ENCODE measurements around the gene PEX10. TPM values are rescaled to one million over a fixed set of nuclear protein-coding genes. Genes with fewer than 3 reads are reported as not detected.
"Not testable (repeated sequence)": the region's sequence is repeated elsewhere in the genome, so short reads cannot be mapped to it uniquely, and the experiment has no call there.

The PEX10 gene
- total RNA-seq, 1 donor from 2014 or later: 41.0 TPM

- DNase-seq (ENCODE audit: low read depth, low spot score): no peak
Observed at GRCh38 chr1:2443277-2444137, 31.1 kb upstream of the PEX10 start.

GRCh38 chr1:2442661-2443060, 30.3 kb upstream of the PEX10 start:
- DNase-seq (ENCODE audit: low read depth, low spot score): no peak

GRCh38 chr1:2441746-2442145, 29.4 kb upstream of the PEX10 start:
- DNase-seq (ENCODE audit: low read depth, low spot score): no peak

GRCh38 chr1:2440346-2440745, 28.0 kb upstream of the PEX10 start:
- not testable (repeated sequence) for DNase-seq (ENCODE audit: low read depth, low spot score)

GRCh38 chr1:2439369-2439768, 27.0 kb upstream of the PEX10 start:
- no peak for DNase-seq (ENCODE audit: low read depth, low spot score)

GRCh38 chr1:2438641-2439040, 26.3 kb upstream of the PEX10 start:
- no peak for DNase-seq (ENCODE audit: low read depth, low spot score)

GRCh38 chr1:2438038-2438437, 25.7 kb upstream of the PEX10 start:
- no peak for DNase-seq (ENCODE audit: low read depth, low spot score)

- DNase-seq (ENCODE audit: low read depth, low spot score): no peak
Observed at GRCh38 chr1:2437617-2438016, 25.3 kb upstream of the PEX10 start.

GRCh38 chr1:2436876-2437275, 24.5 kb upstream of the PEX10 start:
- no peak for DNase-seq (ENCODE audit: low read depth, low spot score)

GRCh38 chr1:2435746-2436355, 23.5 kb upstream of the PEX10 start:
- DNase-seq (ENCODE audit: low read depth, low spot score): no peak

- no peak for DNase-seq (ENCODE audit: low read depth, low spot score)
Observed at GRCh38 chr1:2435091-2435490, 22.7 kb upstream of the PEX10 start.

- DNase-seq (ENCODE audit: low read depth, low spot score): no peak
Observed at GRCh38 chr1:2433936-2434655, 21.7 kb upstream of the PEX10 start.

GRCh38 chr1:2433196-2433595, 20.8 kb upstream of the PEX10 start:
- DNase-seq (ENCODE audit: low read depth, low spot score): no peak

- no peak for DNase-seq (ENCODE audit: low read depth, low spot score)
Observed at GRCh38 chr1:2432441-2432844, 20.1 kb upstream of the PEX10 start.

GRCh38 chr1:2431518-2431917, 19.2 kb upstream of the PEX10 start:
- DNase-seq (ENCODE audit: low read depth, low spot score): no peak

- DNase-seq (ENCODE audit: low read depth, low spot score): no peak
Observed at GRCh38 chr1:2431103-2431502, 18.7 kb upstream of the PEX10 start.

- no peak for DNase-seq (ENCODE audit: low read depth, low spot score)
Observed at GRCh38 chr1:2430592-2430973, 18.2 kb upstream of the PEX10 start.

- no peak for DNase-seq (ENCODE audit: low read depth, low spot score)
Observed at GRCh38 chr1:2429780-2430591, 17.6 kb upstream of the PEX10 start.

- no peak for DNase-seq (ENCODE audit: low read depth, low spot score)
Observed at GRCh38 chr1:2428490-2428889, 16.1 kb upstream of the PEX10 start.

- no peak for DNase-seq (ENCODE audit: low read depth, low spot score)
Observed at GRCh38 chr1:2427976-2428375, 15.6 kb upstream of the PEX10 start.

GRCh38 chr1:2427051-2427450, 14.7 kb upstream of the PEX10 start:
- no peak for DNase-seq (ENCODE audit: low read depth, low spot score)

GRCh38 chr1:2426540-2426939, 14.2 kb upstream of the PEX10 start:
- DNase-seq (ENCODE audit: low read depth, low spot score): no peak
